NCI-H1436 (cell line): ENCODE measurements around the gene ZNHIT2.

Experiments used
- DNase-seq: peaks from one replicate; lab custom pipeline; 2025; lab: John Stamatoyannopoulos, UW

ZNHIT2 gene

DNA sequence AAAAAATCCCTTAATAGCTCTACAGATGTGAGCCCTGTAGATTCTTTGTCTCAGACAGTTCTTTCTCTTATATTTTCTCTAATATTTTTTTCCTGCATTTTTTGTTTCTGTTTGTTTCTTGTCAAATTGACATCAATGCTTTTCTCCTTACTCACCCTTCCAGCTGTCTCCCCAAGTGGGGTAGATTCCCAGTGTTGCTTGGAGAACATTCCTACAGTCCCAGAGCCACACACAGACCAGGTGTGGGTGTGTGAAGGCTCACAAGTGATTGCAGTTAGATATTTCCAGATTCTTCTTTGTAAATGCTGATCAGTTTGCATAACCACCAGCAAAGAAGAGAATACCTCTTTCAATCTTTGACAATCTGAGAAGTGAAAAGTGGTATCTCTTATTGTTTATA, 14.0 kb downstream of the ZNHIT2 start:
- DNase-seq = no peak

- DNase-seq = no peak
Measured at GRCh38 chr11:65102142-65103095, 15.1 kb downstream of the ZNHIT2 start.

GRCh38 chr11:65100674-65101350, 16.7 kb downstream of the ZNHIT2 start:
- DNase-seq = no peak

DNA sequence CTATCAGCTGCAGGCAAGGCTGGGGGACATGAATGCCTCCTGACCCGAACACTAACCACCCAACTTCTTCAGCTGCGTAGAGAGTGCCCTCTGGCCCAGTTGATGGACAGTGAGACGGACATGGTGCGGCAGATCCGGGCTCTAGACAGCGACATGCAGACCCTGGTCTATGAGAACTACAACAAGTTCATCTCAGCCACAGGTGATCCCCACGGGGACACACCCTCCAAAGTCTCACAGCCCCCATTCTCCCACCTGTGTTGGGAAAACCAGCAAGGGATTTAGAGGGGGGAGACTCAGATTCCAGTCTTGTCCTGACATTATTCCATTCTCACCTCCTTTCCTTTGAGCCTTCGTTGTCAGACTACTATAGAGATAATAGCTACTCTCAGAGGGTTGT, 20.6 kb downstream of the ZNHIT2 start:
- no peak for DNase-seq

GRCh38 chr11:65095974-65096806, 21.3 kb downstream of the ZNHIT2 start, which contains the start of gene VPS51:
Gene VPS51 (plus strand): TSS chr11:65096214. CDS start chr11:65096251, 37 bp downstream.
- DNase-seq = peak; percentile 86

DNA sequence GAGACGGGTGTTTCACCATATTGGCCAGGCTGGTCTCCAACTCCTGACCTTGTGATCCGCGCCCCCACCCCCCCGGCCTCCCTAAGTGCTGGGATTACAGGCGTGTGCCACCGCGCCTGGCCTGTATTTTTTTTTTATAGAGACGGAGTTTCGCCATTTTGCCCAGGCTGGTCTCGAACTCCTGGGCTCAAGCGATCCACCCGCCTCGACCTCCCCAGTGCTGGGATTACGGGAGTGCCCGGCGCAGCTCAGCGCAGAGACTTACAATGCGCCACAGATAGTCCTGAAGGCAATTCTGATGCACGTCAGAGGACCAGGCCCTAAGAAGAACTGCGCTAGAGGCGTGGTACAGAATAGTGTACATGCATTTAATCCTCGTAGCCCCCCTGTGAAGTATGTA, 22.1 kb downstream of the ZNHIT2 start:
- DNase-seq = no peak

DNA sequence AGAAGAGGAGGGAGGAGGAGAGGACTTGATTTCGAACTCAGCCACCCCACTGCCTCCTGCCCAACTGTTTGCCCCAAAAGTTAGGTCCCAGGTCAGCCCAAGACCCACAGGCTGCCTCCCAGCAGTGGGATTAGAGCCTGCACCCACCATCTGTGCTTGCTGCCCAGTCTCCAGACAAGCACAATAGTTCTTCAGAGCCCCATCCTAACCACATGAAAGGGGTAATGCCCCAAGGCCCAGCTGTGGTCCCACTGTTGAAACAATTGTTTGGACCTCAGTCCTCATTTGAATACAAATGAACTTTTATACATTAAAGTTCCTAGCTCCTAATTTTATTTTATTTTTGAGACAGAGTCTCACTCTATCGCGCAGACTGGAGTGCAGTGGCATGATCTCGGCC, 26.9 kb downstream of the ZNHIT2 start:
- no peak for DNase-seq

DNA sequence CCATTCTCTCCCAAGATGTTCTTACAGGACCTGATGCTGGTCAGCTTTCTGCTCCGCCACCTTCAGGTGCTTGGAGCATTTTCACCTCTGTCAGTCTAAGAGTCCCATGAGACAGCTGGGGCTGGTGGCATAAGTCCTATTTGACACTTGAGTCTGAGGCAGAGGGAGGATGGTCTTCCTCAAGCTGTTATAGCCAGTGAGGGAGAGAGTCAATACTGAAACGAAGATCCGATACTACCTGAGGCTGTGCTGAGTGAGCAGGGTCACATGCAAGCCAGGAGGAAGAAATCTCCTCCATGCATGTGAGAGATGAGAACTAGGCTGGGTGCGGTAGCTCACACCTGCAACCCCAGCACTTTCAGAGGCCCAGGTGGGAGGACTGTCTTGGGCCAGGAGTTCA, 27.9 kb downstream of the ZNHIT2 start:
- no peak for DNase-seq

- DNase-seq = no peak
Measured at GRCh38 chr11:65087827-65088226, 29.7 kb downstream of the ZNHIT2 start.

GRCh38 chr11:65087216-65087615, 30.3 kb downstream of the ZNHIT2 start:
- DNase-seq = no peak

DNA sequence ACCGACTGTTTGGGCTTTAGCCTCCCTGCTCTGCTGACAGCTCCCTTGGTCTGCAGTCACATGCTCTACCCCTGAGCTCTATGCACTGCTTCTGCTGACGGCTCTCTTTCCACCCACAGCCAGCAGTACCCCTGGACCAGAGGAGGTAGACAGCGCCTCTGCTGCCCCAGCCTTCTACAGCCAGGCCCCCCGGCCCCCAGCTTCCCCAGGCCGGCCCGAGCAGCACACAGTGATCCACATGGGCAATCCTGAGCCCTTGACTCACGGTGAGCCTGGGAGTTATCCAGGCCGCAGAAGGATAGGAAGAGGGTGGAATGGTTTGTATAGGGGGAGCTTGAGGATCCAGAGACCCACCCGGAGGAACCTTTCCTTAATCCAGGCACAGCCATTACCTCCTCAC, 30.7 kb downstream of the ZNHIT2 start:
- DNase-seq = no peak

DNA sequence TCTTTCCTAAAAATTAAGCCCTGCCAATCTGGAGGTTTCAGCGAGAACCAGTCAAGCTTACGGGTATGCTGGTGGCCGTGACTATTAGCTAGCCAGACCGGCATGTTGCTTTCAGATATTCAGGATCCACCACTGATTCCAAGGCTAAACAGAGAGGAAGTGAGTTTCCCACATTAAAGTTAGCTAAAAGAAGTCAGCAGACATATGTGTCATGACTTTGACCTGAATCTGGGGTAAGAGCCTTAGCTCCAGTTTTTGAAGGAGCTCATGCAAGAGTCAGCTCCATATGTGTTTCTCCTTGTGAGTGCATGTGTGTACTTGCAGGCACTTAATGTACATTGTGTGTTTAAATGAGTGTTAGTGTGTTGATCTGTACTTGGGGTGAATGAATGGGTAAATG, 32.1 kb downstream of the ZNHIT2 start:
- DNase-seq = no peak

- no peak for DNase-seq
Measured at GRCh38 chr11:65084598-65085375, 32.7 kb downstream of the ZNHIT2 start.

DNA sequence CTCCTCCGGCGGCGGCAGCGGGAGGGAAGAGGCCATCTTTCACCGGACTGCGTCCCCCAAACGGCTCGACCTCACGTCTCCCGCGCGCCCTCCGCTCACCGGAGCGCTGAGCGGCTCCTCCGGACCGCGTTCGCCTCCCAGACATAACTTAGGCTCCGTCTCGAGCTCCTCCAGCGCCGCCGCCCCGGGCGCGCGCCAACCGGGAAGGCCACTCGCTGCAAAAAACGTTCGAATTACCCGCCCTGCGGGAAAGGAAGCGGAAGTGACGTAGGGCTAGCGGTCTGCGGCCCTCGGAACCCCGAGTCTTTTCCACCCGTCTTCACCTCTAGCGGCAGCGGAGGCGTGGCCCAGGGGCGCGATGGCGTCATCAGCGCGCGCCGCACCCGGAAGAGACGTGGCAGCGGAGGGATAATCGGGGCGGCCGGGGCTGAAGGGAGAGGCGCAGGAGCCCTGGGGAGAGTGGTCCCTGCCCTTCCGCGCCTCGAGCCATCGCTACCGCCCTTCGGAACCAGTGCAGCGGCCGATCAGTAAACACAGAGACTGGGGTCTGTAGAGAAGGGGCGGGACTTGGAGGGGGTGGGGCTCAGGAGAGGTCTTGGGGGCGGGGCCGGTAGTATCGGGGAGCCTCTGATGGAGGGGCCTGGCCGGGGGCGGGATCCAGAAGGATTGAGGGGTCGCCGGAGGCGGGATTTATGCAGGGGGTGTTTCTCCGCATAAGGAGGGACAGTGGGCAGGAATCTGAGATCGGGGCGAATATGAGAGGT, 33.5 kb downstream of the ZNHIT2 start, which contains the start of the genes CDCA5 and ZFPL1:
TSS of gene CDCA5 (minus strand) at position 207 of the 764 bp plus-strand sequence. CDS start at position 145, 62 bp downstream.
TSS of gene ZFPL1 (plus strand) at position 389 of the 764 bp plus-strand sequence. CDS start 477 bp downstream, outside the sequence.
- peak; percentile 93 for DNase-seq

GRCh38 chr11:65083134-65083833, 34.2 kb downstream of the ZNHIT2 start:
- DNase-seq = no peak

GRCh38 chr11:65078786-65079342, 38.6 kb downstream of the ZNHIT2 start:
- DNase-seq = no peak

DNA sequence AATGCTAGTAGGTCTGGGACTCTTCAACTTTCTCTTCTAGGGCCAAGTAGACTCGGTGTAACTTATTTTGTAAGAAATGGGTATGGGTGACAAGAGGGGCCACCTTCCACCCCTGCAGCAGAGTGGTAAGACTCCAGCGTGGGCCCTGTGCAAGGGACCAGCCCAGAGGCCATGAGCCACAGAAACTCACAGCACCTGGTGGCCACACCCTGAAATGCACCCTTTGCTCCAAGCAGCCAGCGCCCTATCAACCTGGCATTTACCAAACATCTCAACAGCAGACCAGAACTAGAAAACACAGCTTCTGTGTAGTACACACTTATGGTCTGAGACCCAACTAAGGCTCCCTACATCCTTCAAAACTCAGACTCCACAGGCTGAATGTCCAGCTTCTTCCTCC, 39.4 kb downstream of the ZNHIT2 start:
- no peak for DNase-seq

GRCh38 chr11:65077451-65077850, 40.0 kb downstream of the ZNHIT2 start:
- no peak for DNase-seq

DNA sequence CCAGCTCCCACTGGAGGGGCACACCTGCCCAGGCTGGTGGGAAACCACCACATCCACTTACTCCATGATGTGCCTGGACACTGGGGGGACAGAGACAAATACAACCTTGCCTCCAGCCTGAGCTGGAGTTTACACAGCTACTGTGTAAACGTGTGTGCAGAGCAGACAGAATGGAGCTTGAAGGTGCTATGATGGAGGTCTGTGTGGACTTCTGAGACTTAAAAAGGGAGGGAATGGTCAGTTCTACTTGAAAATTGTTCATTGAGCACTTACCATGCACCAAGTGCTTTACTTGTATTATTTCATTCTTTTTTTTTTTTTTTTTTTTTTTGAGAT, 44.9 kb downstream of the ZNHIT2 start:
- no peak for DNase-seq
